MM.1S (cell line): ENCODE measurements around the gene CCDC6.

ENCODE experiments used
- DNase-seq: peaks from one replicate; pipeline ENCODE4 v3.0.0-alpha.2; 2015
- H2AFZ ChIP-seq: fragments of 300-600 bp; sonication (generic); 2 replicates; pipeline ENCODE4 v1.6.0; 2016; ENCODE audit warnings: antibody characterized with exemption, low read length
- H3F3A ChIP-seq: fragments of 300-600 bp; sonication (generic); 2 replicates; pipeline ENCODE4 v1.6.1; 2016; ENCODE audit warnings: mild to moderate bottlenecking, antibody characterized with exemption, low read length, moderate library complexity, mixed read lengths; ENCODE audit not compliant: insufficient read depth
- H3K27ac ChIP-seq: fragments of 300-600 bp; sonication (generic); 2 replicates; pipeline ENCODE4 v1.5.1; 2016; ENCODE audit warnings: mild to moderate bottlenecking, low read length
- H3K27me3 ChIP-seq: fragments of 300-600 bp; sonication (generic); replicated peaks from 2 replicates; pipeline ENCODE4 v1.6.0; 2016; ENCODE audit warnings: low read length; ENCODE audit not compliant: insufficient read depth
- H3K36me3 ChIP-seq: fragments of 300-600 bp; sonication (generic); replicated peaks from 2 replicates; pipeline ENCODE4 v1.6.1; 2016; ENCODE audit warnings: mild to moderate bottlenecking, low read length, mixed read lengths; ENCODE audit not compliant: insufficient read depth
- H3K4me1 ChIP-seq: fragments of 300-600 bp; sonication (generic); 2 replicates; pipeline ENCODE4 v1.6.1; 2016; ENCODE audit warnings: low read length, mixed read lengths
- H3K4me2 ChIP-seq: fragments of 300-600 bp; sonication (generic); 2 replicates; pipeline ENCODE4 v1.6.0; 2016; ENCODE audit warnings: low read depth, low read length
- H3K4me3 ChIP-seq: fragments of 300-600 bp; sonication (generic); 2 replicates; pipeline ENCODE4 v1.5.1; 2016; ENCODE audit warnings: low read length, mixed read lengths
- H3K79me2 ChIP-seq: fragments of 300-600 bp; sonication (generic); 2 replicates; pipeline ENCODE4 v1.6.1; 2016; ENCODE audit warnings: mixed run types, low read length, mixed read lengths
- H3K9ac ChIP-seq: fragments of 300-600 bp; sonication (generic); 2 replicates; pipeline ENCODE4 v1.6.1; 2016; ENCODE audit warnings: low read length, mixed read lengths
- H3K9me2 ChIP-seq: fragments of 300-600 bp; sonication (generic); replicated peaks from 2 replicates; pipeline ENCODE4 v1.6.1; 2016; ENCODE audit warnings: mild to moderate bottlenecking, low read length, mixed read lengths; ENCODE audit not compliant: insufficient read depth
- H3K9me3 ChIP-seq: fragments of 300-600 bp; sonication (generic); replicated peaks from 2 replicates; pipeline ENCODE4 v1.6.1; 2016; ENCODE audit warnings: mild to moderate bottlenecking, low read length, mixed read lengths; ENCODE audit not compliant: insufficient read depth
- H4K20me1 ChIP-seq: fragments of 300-600 bp; sonication (generic); 2 replicates; pipeline ENCODE4 v1.6.1; 2016; ENCODE audit warnings: mild to moderate bottlenecking, low read length, moderate library complexity, mixed read lengths; ENCODE audit not compliant: insufficient read depth
- CTCF ChIP-seq: fragments of 300-600 bp; sonication (generic); IDR thresholded peaks from 2 replicates; pipeline ENCODE4 v1.5.1; 2016; ENCODE audit warnings: antibody characterized with exemption, low read length, mixed read lengths

The CCDC6 gene

GRCh38 chr10:59741048-59741447, 165.3 kb downstream of the CCDC6 start:
- Histone ChIP-seq H3K9me2 (no peaks in the 10 kb centered on the region), H3K9me3 (no peaks in the 10 kb centered on the region), H3K4me2 (no peak overlapping the region), H3K9ac (no peak overlapping the region), H2AFZ (no peak overlapping the region), H3K4me1 (no peaks in the 10 kb centered on the region), H3K4me3 (no peak overlapping the region), H3K27ac (no peak overlapping the region), H3K36me3 (no peaks in the 10 kb centered on the region), H3K79me2 (no peaks in the 10 kb centered on the region), H4K20me1 (no peaks in the 10 kb centered on the region), H3K27me3 (no peaks in the 10 kb centered on the region), H3F3A (no peaks in the 10 kb centered on the region)
- no peak for TF ChIP-seq CTCF
- DNase-seq: no peak
